ENCODE measurements around the gene ZNF185.

GRCh38 chrX:152927858-152928760, 30.2 kb downstream of the ZNF185 start:
- TF ChIP-seq MXI1 (IDR thresholded peaks at IDR 0.05; ENCODE audit: low read depth, low read length) (no peak), CTCF (IDR thresholded peaks at IDR 0.05 in 2 of 3, conservative IDR thresholded peaks at IDR 0.05 in 1 of 3; ENCODE audit: control insufficient read depth in 2 of 3, extremely low read depth in 1 of 3, insufficient read depth in 1 of 3, low read depth in 3 of 3, low read length in 3 of 3) (no peak), ETV6 (conservative IDR thresholded peaks at IDR 0.05 in 1 of 2, IDR thresholded peaks at IDR 0.05 in 1 of 2; ENCODE audit: borderline replicate concordance in 1 of 2, low read depth in 1 of 2) (no peak), JUND (IDR thresholded peaks at IDR 0.05; ENCODE audit: low read depth, low read length) (no peak), EGR1 (IDR thresholded peaks at IDR 0.05; ENCODE audit: borderline replicate concordance in 1 of 2, low read depth in 2 of 2, low read length in 2 of 2) (no peak), POLR2A (IDR thresholded peaks at IDR 0.05; ENCODE audit: low read depth, low read length) (no peak), EZH2 (IDR thresholded peaks at IDR 0.05; ENCODE audit: borderline replicate concordance, control insufficient read depth, low read depth, low read length) (no peak), PBX3 (IDR thresholded peaks at IDR 0.05; ENCODE audit: insufficient replicate concordance, low read depth, low read length) (no peak), ELK1 (IDR thresholded peaks at IDR 0.05; ENCODE audit: low read depth, low read length) (no peak)

All from GM12878 (cell line).